A549 treated with GW870086 at 1 μM for 4 hours (cell line): ENCODE data around the gene NFATC3. TPM values are rescaled to one million over a fixed set of nuclear protein-coding genes. Genes with fewer than 3 reads are reported as not detected.

Experiments used
- total RNA-seq: library from RNA; stranded (reverse); fragments of 200-300 nt; extraction: Qiagen RNA extraction; gene quantifications from 5 replicates; pipeline ENCODE4 v1.2.3, GENCODE V29; 2022; ENCODE audit warnings: low read depth

Gene NFATC3
- 12.2 to 16.3 TPM (median 14.6 TPM) in 5 replicates for total RNA-seq

GRCh38 chr16:68085259-68086071 lies at the start of gene NFATC3:
Gene NFATC3 (plus strand): TSS chr16:68085370. CDS start chr16:68085682, 312 bp downstream.

GRCh38 chr16:68235887-68236136 lies 150.6 kb downstream of the NFATC3 start, which contains the start of gene ESRP2:
Gene ESRP2 (minus strand): TSS chr16:68236127. CDS start chr16:68236045, 82 bp downstream.

GRCh38 chr16:68244903-68245853 lies 160.0 kb downstream of the NFATC3 start, which contains the start of gene PLA2G15:
Gene PLA2G15 (plus strand): TSS chr16:68245373. CDS start chr16:68245427, 54 bp downstream.

GRCh38 chr16:68264128-68265077 lies 179.2 kb downstream of the NFATC3 start, which contains the start of gene SLC7A6:
Gene SLC7A6 (plus strand): TSS chr16:68264526. CDS start chr16:68274727, 10,201 bp downstream.

Other genes with a start within 250 kb of the NFATC3 start
- gene THAP11, start 243.1 kb upstream of the NFATC3 start, total RNA-seq: 26.3 to 42.4 TPM (median 39.3 TPM) in 5 replicates
- 228 to 243 TPM (median 238 TPM) in 5 replicates for gene NUTF2, start 238.4 kb upstream of the NFATC3 start, total RNA-seq
- gene CENPT, start 237.7 kb upstream of the NFATC3 start, total RNA-seq: 25.7 to 30.8 TPM (median 27.4 TPM) in 5 replicates
- 44.9 to 65.1 TPM (median 60.7 TPM) in 5 replicates for gene EDC4, start 212.3 kb upstream of the NFATC3 start, total RNA-seq
- 0.28 to 0.52 TPM in 2 of 5 replicates, not detected in the others for gene NRN1L, start 200.5 kb upstream of the NFATC3 start, total RNA-seq
- 12.7 to 18.9 TPM (median 14.8 TPM) in 5 replicates for gene PSKH1, start 192.1 kb upstream of the NFATC3 start, total RNA-seq
- gene CTRL, start 153.5 kb upstream of the NFATC3 start, total RNA-seq: 1.0 to 2.1 TPM (median 1.7 TPM) in 5 replicates
- 42.5 to 60.5 TPM (median 50.4 TPM) in 5 replicates for gene PSMB10, start 148.5 kb upstream of the NFATC3 start, total RNA-seq
- gene LCAT, start 141.2 kb upstream of the NFATC3 start, total RNA-seq: 8.3 to 12.6 TPM (median 11.0 TPM) in 5 replicates
- 26.5 to 36.3 TPM (median 30.8 TPM) in 5 replicates for gene SLC12A4, start 116.7 kb upstream of the NFATC3 start, total RNA-seq
- gene DPEP3, start 104.9 kb upstream of the NFATC3 start, total RNA-seq: not detected in 5 replicates
- not detected in 5 replicates for gene DPEP2, start 85.9 kb upstream of the NFATC3 start, total RNA-seq
- gene DPEP2NB, start 69.5 kb upstream of the NFATC3 start, total RNA-seq: not detected in 5 replicates
- 18.0 to 21.4 TPM (median 19.4 TPM) in 5 replicates for gene DDX28, start 62.1 kb upstream of the NFATC3 start, total RNA-seq
- gene DUS2, start 62.1 kb upstream of the NFATC3 start, total RNA-seq: 15.1 to 17.6 TPM (median 16.6 TPM) in 5 replicates
- gene ESRP2, start 150.8 kb downstream of the NFATC3 start, total RNA-seq: 0.08 to 0.19 TPM (median 0.17 TPM) in 4 of 5 replicates, not detected in the other
- gene PLA2G15, start 160.0 kb downstream of the NFATC3 start, total RNA-seq: 14.1 to 17.4 TPM (median 15.6 TPM) in 5 replicates
- 32.8 to 35.7 TPM (median 34.5 TPM) in 5 replicates for gene SLC7A6, start 179.2 kb downstream of the NFATC3 start, total RNA-seq
- gene SLC7A6OS, start 225.6 kb downstream of the NFATC3 start, total RNA-seq: 9.4 to 13.6 TPM (median 11.0 TPM) in 5 replicates
- gene PRMT7, start 225.6 kb downstream of the NFATC3 start, total RNA-seq: 27.7 to 31.2 TPM (median 29.3 TPM) in 5 replicates